ENCODE results near the gene CDK9. TPM values are rescaled to one million over a fixed set of nuclear protein-coding genes. Genes with fewer than 3 reads are reported as not detected.
"Not testable (repeated sequence)": the region's sequence is repeated elsewhere in the genome, so short reads cannot be mapped to it uniquely, and the experiment has no call there.

The CDK9 gene
- total RNA-seq, 1 donor, result 77.8 TPM

DNA sequence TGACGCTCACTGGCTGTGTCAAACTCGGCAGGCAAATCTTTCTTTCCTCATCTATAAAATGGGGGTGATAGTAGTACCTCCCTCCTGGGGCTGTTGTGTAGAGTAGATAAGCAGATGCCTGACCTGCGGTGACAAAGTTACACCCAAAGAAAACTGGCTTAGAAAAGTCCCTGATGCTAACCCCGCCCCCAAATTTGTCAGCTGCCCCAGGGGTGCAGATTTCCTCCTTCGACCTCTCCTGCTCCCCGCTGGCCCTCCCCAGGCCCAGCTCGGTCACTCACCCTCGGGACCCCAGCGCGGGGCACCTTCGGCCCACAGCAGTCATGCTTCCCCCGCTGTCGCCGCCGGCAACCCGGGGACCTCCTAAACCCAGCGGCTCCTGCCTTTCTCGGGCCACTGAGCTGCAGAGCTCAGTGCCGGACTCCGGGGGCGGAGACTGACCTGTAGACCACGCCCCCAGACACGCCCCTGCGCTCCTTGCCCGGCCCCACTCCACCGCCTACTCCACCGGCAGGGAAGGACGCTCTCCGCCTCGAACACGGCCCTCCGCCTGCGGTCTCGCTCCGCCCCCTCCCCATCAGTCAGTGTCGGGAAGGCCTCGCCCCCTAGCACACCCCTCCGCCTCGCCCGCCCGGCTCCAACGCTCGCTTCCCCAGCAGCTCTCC lies 14.8 kb upstream of the CDK9 start:
- Histone ChIP-seq H3K27me3 (ENCODE audit: insufficient read depth, low read length) (no peaks in the 10 kb centered on the region), H3K4me1 (ENCODE audit: insufficient read depth, low read length) (peaks cover 98% of the 10 kb centered on the region), H3K9me3 (ENCODE audit: low read depth, low read length) (no peaks in the 10 kb centered on the region), H3K4me3 (ENCODE audit: low read length) (peak overlapping the region; percentile 42)

DNA sequence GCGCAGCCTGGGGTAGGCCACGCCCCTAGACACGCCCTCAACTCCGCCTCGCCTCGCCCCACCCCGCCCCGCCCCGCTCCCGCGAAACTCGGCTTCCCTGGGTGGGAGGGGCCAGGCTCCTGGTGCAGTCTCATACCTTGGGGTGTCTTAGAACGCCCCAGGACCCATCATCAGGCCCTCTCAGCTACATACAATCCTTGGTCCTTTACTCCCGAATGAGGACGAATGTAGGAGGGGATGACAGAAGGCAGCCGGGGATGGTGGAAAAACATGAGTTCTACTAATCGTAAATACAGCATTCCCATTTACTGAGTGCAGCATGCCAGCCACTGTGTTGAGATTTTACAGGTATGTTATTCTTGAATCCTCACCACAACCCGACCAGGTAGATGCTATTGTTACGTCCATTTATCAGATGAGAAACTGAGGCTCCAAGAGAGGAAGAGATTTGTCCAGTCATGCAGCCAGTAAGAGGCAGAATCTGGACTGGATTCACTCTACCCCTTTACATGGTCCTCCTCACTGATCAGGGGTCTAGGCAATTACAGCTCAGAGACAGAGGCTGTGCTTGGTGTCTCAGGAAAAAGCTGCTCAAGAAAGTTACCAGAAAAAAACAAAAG lies 14.2 kb upstream of the CDK9 start:
- Histone ChIP-seq H3K27me3 (ENCODE audit: insufficient read depth, low read length) (no peaks in the 10 kb centered on the region), H3K4me1 (ENCODE audit: insufficient read depth, low read length) (peaks cover 98% of the 10 kb centered on the region), H3K9me3 (ENCODE audit: low read depth, low read length) (no peaks in the 10 kb centered on the region), H3K4me3 (ENCODE audit: low read length) (no peak overlapping the region)

DNA sequence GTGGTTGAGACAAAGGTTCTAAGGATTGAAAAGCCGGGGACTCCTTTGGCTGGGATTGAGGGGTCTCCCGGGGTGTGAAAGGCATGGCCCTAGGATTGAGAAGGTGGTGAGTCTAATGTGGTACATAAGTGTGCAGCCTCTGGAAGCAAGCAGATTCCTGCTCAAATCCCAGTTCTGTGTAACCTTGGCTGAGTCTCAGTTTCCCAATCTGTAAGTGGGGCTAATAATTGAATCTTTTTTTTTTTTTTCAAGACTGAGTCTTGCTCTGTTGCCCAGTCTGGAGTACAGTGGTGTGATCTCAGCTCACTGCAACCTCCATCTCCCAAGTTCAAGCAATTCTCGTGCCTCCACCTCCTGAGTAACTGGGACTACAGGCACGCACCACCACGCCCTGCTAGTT lies 13.2 kb upstream of the CDK9 start:
- no peaks in the 10 kb centered on the region for H3K9me3 ChIP-seq (ENCODE audit: low read depth, low read length)
- H3K4me1 ChIP-seq (ENCODE audit: insufficient read depth, low read length), result peaks cover 93% of the 10 kb centered on the region
- no peak overlapping the region for H3K4me3 ChIP-seq (ENCODE audit: low read length)
- no peaks in the 10 kb centered on the region for H3K27me3 ChIP-seq (ENCODE audit: insufficient read depth, low read length)

DNA sequence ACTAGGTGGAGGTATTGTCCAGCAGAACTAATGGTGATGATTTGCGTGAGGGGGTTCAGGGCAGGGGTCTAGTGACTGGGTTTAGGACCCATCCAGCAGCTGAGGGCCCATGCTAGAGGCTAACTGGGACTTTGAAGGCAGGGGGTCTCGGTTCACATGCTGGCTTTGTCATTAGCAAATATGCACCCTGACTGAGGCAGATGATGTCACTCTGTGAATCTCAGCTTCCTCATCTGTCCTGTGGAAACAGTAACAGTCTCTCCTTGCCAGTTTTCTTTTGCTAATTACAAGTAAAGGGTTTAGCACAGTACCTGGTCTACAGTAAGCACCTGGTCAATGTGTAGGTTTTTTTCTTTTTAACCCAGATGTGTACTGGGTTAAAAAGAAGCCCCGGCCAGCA lies 12.6 kb upstream of the CDK9 start:
- H3K4me3 ChIP-seq (ENCODE audit: low read length), result no peak overlapping the region
- no peaks in the 10 kb centered on the region for H3K9me3 ChIP-seq (ENCODE audit: low read depth, low read length)
- H3K27me3 ChIP-seq (ENCODE audit: insufficient read depth, low read length), result no peaks in the 10 kb centered on the region
- peaks cover 87% of the 10 kb centered on the region for H3K4me1 ChIP-seq (ENCODE audit: insufficient read depth, low read length)

DNA sequence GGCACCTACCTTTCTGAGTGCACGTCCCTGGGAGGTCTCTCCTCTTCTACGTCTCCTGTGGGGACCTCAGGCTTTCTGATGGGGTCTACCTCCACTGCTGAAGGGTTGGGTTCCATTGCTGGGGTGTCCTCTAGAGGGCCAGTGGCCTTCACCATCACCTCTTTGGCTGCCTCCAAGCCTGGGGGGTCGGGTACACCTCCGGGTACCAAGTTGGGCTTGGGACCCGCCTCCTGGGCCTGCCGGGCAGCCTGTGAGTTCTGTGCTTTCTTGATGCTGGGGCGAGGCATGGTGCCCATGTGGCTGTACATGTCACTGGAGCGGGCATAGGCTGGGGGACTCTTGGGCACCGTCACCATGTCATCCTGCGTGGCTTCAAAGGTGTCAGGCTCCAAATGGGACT lies 11.9 kb upstream of the CDK9 start:
- Histone ChIP-seq H3K4me1 (ENCODE audit: insufficient read depth, low read length) (peaks cover 85% of the 10 kb centered on the region), H3K4me3 (ENCODE audit: low read length) (no peak overlapping the region), H3K27me3 (ENCODE audit: insufficient read depth, low read length) (no peaks in the 10 kb centered on the region), H3K9me3 (ENCODE audit: low read depth, low read length) (no peaks in the 10 kb centered on the region)

DNA sequence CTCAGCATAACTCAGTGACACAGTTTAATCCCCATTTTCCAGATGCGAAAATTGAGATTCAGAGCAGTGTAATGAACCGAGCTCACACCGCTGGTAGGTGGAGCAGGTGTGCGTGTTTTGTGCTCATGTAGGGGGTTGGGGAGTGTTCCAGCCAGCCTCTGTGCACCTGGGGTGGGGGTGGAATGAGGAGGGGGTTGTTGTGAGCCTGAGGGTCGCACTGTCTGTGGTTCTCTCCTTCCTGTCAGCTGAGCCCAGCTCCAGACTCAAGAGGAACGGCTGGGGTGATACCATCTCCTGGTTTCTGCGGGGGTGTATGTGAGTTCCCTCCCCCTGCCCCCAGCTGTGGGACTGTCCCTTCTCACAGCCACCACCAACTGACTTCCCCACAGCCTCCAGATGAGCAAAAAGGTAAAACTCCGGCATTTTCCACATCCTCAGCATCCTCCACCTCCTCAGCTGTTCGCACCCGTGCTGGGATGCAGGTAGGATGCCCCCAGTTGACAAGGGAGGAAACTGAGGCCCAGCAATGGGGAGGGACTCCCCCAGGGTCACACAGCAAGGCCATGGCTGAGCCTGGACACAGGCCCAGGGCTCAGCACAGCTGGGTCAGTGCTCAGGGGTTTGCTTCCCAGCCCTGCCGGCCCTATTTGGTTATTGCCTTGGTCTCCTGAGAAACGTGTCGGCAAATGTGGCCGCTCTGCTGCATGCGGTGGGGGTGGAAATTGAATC lies 9.5 kb upstream of the CDK9 start:
- H3K4me3 ChIP-seq (ENCODE audit: low read length), result peak overlapping the region; percentile 82
- H3K4me1 ChIP-seq (ENCODE audit: insufficient read depth, low read length), result peaks cover 85% of the 10 kb centered on the region
- H3K27me3 ChIP-seq (ENCODE audit: insufficient read depth, low read length), result no peaks in the 10 kb centered on the region
- H3K9me3 ChIP-seq (ENCODE audit: low read depth, low read length), result no peaks in the 10 kb centered on the region

DNA sequence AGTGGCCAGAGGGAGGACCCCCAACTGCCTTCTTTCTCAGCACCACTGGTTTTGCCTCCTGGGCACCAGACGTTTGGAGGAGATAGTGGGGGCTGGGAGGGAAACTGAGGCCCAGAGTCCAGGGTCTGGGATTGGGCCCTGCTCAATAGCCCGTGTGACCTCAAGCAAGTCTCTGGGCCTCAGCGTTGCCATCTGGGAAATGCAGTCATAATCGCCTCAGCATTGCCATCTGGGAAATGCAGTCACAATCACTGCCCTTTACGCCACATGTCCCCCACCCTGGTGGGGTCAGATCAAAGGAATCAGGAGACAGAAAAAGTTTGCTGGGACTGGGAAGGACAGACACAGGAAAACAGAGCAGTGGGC lies 8.9 kb upstream of the CDK9 start:
- H3K9me3 ChIP-seq (ENCODE audit: low read depth, low read length), result no peaks in the 10 kb centered on the region
- no peaks in the 10 kb centered on the region for H3K27me3 ChIP-seq (ENCODE audit: insufficient read depth, low read length)
- peaks cover 85% of the 10 kb centered on the region for H3K4me1 ChIP-seq (ENCODE audit: insufficient read depth, low read length)
- H3K4me3 ChIP-seq (ENCODE audit: low read length), result peak overlapping the region; percentile 82

DNA sequence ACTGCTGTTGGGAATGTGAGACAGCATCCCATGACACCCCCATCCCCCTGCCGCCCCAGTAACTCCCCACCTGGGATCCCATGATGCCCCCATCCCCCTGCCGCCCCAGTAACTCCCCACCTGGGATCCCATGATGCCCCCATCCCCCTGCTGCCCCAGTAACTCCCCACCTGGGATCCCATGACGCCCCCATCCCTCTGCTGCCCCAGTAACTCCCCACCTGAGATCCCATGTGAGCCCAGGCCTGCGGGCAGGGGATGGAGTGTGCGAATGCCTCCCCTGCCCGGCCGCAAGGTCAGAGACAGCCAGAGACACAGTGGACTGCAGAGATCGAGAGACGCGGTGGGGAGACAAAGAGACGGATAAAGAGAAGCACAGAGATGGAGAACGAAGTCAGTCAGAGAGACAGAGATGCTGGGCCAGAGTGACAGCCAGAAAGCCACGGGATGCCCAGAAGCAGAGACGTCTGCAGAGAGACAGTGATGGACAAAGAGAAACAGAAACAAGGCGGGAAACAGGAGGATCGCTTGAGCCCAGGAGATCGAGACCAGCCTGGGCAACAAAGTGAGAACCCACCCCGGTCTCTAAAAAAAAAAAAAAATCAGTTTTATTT lies 8.4 kb upstream of the CDK9 start:
- Histone ChIP-seq H3K27me3 (ENCODE audit: insufficient read depth, low read length) (no peaks in the 10 kb centered on the region), H3K9me3 (ENCODE audit: low read depth, low read length) (no peaks in the 10 kb centered on the region), H3K4me1 (ENCODE audit: insufficient read depth, low read length) (peaks cover 85% of the 10 kb centered on the region), H3K4me3 (ENCODE audit: low read length) (peak overlapping the region; percentile 82)

DNA sequence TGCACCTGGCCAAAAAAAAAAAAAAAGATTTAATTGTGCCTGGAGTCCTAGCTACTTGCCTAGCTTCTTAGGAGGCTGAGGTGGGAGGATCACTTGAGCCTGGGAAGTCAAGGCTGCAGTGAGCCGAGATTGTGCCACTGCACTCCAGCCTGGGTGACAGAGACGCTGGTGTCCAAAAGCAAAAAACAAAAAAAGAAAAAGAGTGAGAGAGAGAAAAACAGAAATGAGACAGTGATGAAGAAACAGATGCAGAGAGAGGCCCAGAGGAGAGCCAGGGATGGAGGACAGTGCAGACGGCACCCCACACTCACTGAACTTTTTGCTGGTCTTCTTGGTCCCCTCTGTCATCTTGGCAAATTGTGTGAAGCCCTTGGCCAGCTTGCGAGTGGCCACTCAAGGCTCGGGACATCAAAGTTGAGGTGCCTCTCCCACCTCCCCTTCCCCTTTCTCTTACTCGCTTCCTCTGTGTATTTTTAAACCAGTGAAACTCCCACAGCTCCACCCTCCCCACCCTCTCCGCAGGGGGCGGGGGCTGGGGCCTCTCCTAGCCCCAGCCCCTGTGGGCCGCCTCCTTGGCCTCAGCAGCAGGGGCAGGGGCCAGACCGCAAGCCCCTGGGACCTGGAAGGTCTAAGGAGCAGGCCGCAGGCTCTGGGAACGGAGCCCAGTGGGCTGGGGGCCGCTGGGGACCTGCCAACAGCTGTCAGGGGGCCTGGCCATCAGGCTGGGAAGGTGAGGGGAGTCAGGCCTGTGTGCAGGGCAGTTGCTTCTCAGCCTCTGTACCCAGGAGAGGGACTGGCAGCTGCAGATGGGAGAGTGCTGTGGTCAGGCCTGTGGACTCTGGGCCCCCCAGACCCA lies 7.3 kb upstream of the CDK9 start, which contains the start of gene SH2D3C:
Gene SH2D3C, minus strand, starts transcription at position 387 of the 856 bp plus-strand sequence. Its CDS starts 39 bp downstream, at position 348.
- H3K4me1 ChIP-seq (ENCODE audit: insufficient read depth, low read length), result peaks cover 86% of the 10 kb centered on the region
- peak within 1 kb of the TSS; percentile 82 for H3K4me3 ChIP-seq (ENCODE audit: low read length)
- H3K9me3 ChIP-seq (ENCODE audit: low read depth, low read length), result no peaks in the 10 kb centered on the region
- H3K27me3 ChIP-seq (ENCODE audit: insufficient read depth, low read length), result no peaks in the 10 kb centered on the region

DNA sequence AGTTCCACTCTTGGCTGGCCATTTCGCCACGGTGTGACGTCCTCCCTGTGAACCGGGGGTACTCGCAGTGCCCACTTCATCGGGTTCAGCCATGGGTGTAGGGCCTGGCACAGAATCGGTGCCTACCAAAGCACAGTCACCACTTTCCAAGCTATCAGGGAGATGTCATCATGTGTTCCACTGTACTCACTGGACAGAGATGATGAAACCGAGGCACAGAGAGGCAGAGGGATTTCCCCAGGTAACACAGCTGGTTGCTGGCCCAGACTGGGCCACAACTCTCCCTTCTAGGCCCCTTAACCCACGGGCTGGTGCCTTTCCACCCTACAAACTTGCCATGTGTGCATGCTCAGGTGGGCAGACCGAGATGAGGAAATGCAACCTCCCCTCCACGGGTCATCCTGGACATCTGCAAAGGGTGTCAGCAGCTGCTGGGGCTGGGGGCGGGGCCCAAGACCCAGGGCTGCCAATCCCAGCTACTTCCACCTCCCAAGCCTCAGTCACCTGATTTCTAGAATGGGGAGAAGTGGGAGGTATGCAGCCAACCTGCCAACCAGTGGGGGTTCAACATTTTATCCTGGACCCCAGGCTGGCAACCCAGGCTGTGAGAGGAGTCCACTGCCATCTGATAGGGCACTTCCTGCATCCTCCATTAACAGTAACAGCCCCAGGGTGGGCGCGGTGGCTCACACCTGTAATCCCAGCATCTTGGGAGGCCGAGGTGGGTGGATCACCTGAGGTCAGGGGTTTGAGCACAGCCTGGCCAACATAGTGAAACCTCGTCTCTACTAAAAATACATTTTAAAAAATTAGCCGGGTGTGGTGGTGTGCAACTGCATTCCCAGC lies 6.5 kb upstream of the CDK9 start:
- Histone ChIP-seq H3K27me3 (ENCODE audit: insufficient read depth, low read length) (no peaks in the 10 kb centered on the region), H3K4me1 (ENCODE audit: insufficient read depth, low read length) (peaks cover 86% of the 10 kb centered on the region), H3K9me3 (ENCODE audit: low read depth, low read length) (no peaks in the 10 kb centered on the region), H3K4me3 (ENCODE audit: low read length) (peak overlapping the region; percentile 82)

DNA sequence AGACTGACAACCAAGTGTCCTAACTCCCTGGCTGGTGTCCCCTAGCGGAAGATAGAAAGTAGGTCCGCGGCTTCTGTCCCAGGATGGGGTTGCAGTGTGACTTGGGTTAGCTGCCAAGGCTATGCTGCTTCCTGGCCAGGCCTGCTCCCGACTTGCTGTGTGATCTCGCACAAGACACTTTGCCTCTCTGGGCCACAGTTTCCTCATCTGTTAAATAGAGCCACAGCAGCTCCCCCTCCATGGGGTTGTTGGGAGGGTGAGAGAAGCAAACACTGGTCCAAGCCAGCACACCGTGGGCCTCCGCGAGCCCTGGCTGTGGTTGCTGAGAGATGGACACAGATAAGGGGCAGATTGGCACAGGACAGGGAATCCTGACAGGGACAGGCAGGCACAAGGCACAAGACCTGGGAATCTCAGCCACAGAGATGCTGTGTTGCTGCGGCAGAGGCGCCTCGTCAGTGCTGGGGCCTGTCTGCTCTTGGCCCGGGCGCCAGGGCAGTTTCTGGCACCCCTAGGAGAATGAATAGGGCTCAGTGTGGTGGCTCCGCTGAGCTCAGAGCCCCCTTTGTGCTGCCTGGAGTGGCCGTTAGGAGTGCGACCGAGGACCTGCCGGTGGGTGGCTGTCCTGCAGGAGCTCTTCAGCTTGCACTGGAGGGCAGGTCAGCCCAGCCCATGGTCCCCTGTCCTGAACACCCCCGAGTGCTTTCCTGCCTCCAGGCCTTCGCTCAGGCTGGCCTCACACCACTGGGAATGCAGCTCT lies 5.5 kb upstream of the CDK9 start:
- Histone ChIP-seq H3K9me3 (ENCODE audit: low read depth, low read length) (no peaks in the 10 kb centered on the region), H3K4me3 (ENCODE audit: low read length) (no peak overlapping the region), H3K27me3 (ENCODE audit: insufficient read depth, low read length) (no peaks in the 10 kb centered on the region), H3K4me1 (ENCODE audit: insufficient read depth, low read length) (peaks cover 83% of the 10 kb centered on the region)

DNA sequence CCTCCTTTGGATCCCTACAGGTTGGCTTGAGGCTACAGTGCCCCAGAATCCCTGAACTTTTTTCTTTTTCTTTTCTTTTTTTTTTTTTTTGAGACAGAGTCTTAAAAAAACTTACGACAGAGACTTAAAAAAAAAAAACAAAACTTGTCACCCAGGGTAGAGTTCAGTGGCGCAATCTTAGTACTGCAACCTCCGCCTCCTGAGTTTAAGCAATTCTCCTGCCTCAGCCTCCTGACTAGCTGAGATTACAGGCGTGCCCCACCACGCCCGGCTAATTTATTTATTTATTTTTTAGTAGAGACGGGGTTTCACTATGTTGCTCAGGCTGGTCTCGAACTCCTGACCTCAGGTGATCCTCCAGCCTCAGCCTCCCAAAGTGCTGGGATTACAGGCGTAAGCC lies 4.9 kb upstream of the CDK9 start:
- not testable (repeated sequence) for H3K27me3 ChIP-seq (ENCODE audit: insufficient read depth, low read length); H3K4me3 ChIP-seq (ENCODE audit: low read length)
- peaks cover 77% of the 10 kb centered on the region for H3K4me1 ChIP-seq (ENCODE audit: insufficient read depth, low read length)

DNA sequence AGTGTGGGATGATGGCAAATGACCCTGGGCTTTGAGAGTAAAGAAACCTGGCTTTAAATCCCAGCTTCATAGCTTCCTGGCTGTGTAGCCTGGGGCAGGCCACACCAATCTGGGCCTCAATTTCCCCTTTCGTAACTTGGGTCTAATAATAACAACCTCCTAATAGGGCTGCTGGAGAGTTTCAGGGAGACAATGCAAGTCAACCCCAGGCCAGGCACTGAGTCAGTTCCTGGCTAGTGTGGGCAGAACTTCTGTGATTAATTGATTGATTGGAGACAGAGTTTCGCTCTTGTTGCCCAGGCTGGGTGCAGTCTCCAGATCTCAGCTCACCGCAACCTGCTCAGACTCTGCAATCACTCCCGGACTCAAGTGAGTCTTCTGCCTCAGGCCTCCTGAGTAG lies 4.0 kb upstream of the CDK9 start:
- H3K4me1 ChIP-seq (ENCODE audit: insufficient read depth, low read length), result peaks cover 71% of the 10 kb centered on the region
- no peak overlapping the region for H3K4me3 ChIP-seq (ENCODE audit: low read length)

More for the DNA sequence above, 4.9 kb upstream of the CDK9 start:
- not testable (repeated sequence) for H3K9me3 ChIP-seq (ENCODE audit: low read depth, low read length)

More for the DNA sequence above, 4.0 kb upstream of the CDK9 start:
- no peaks in the 10 kb centered on the region for H3K27me3 ChIP-seq (ENCODE audit: insufficient read depth, low read length)
- H3K9me3 ChIP-seq (ENCODE audit: low read depth, low read length), result no peaks in the 10 kb centered on the region

All from mononuclear cell (primary cell).